GM23248 (cell line): ENCODE data around the gene PPP1R16B. TPM values are rescaled to one million over a fixed set of nuclear protein-coding genes. Genes with fewer than 3 reads are reported as not detected.

Experiments used
- DNase-seq: peaks from one replicate; pipeline ENCODE4 v3.0.0-alpha.2; 2015
- H2AFZ ChIP-seq: fragments of 200-600 bp; sonication (generic); 2 replicates; pipeline ENCODE4 v1.6.1; 2016; ENCODE audit warnings: antibody characterized with exemption
- H3F3A ChIP-seq: fragments of 200-600 bp; sonication (generic); 2 replicates; pipeline ENCODE4 v1.6.1; 2016; ENCODE audit warnings: mild to moderate bottlenecking, antibody characterized with exemption, mixed run types; ENCODE audit not compliant: insufficient read depth
- H3K27ac ChIP-seq: fragments of 200-600 bp; sonication (generic); 2 replicates; pipeline ENCODE4 v1.5.1; 2016; ENCODE audit warnings: mild to moderate bottlenecking
- H3K27me3 ChIP-seq: fragments of 200-600 bp; sonication (generic); replicated peaks from 2 replicates; pipeline ENCODE4 v1.6.1; 2016; ENCODE audit warnings: mild to moderate bottlenecking; ENCODE audit not compliant: insufficient read depth
- H3K36me3 ChIP-seq: fragments of 200-600 bp; sonication (generic); 2 replicates; pipeline ENCODE4 v1.6.1; 2016; ENCODE audit warnings: low read depth, mild to moderate bottlenecking
- H3K4me1 ChIP-seq: fragments of 200-600 bp; sonication (generic); 2 replicates; pipeline ENCODE4 v1.6.1; 2016; ENCODE audit warnings: mild to moderate bottlenecking; ENCODE audit not compliant: insufficient read depth
- H3K4me2 ChIP-seq: fragments of 200-600 bp; sonication (generic); one replicate; pipeline ENCODE4 v1.6.1; 2016; ENCODE audit warnings: mild to moderate bottlenecking; ENCODE audit not compliant: unreplicated experiment
- H3K4me3 ChIP-seq: fragments of 200-600 bp; sonication (generic); 2 replicates; pipeline ENCODE4 v1.5.1; 2016; ENCODE audit warnings: mild to moderate bottlenecking
- H3K79me2 ChIP-seq: fragments of 200-600 bp; sonication (generic); 2 replicates; pipeline ENCODE4 v1.6.1; 2016; ENCODE audit warnings: mild to moderate bottlenecking; ENCODE audit not compliant: insufficient read depth
- H3K9ac ChIP-seq: fragments of 200-600 bp; sonication (generic); 2 replicates; pipeline ENCODE4 v1.6.1; 2016; ENCODE audit warnings: mild to moderate bottlenecking
- H3K9me2 ChIP-seq: fragments of 200-600 bp; sonication (generic); 2 replicates; pipeline ENCODE4 v1.6.1; 2016; ENCODE audit warnings: mixed run types, mild to moderate bottlenecking, moderate library complexity; ENCODE audit not compliant: insufficient read depth
- H3K9me3 ChIP-seq: fragments of 200-600 bp; sonication (generic); one replicate; pipeline ENCODE4 v1.6.1; 2017; ENCODE audit warnings: low read depth
- H4K20me1 ChIP-seq: fragments of 200-600 bp; sonication (generic); 2 replicates; pipeline ENCODE4 v1.6.0; 2016; ENCODE audit not compliant: insufficient read depth
- EZH2 ChIP-seq: fragments of 200-600 bp; sonication (generic); IDR thresholded peaks from 2 replicates; pipeline ENCODE4 v1.6.1; 2018; ENCODE audit warnings: antibody characterized with exemption, mild to moderate bottlenecking; ENCODE audit not compliant: insufficient read depth, poor library complexity, severe bottlenecking
- EZH2phosphoT487 ChIP-seq: fragments of 200-600 bp; sonication (generic); IDR thresholded peaks from 2 replicates; pipeline ENCODE4 v1.6.1; 2018; ENCODE audit warnings: antibody characterized with exemption, moderate library complexity, mild to moderate bottlenecking, low read depth; ENCODE audit not compliant: insufficient read depth
- WGBS, 2 experiments: methylation state at CpG; one replicate each; pipeline ENCODE4 v1.1.6; 2015 to 2017; ENCODE audit warnings: low lambda C conversion rate in 2 of 2, low coverage in 1 of 2; ENCODE audit errors: missing lambda C conversion rate in 2 of 2; 5-methylcytosine and 5-hydroxymethylcytosine counted together
- in situ Hi-C: fragments of 300-500 bp; cut with MboI; formaldehyde crosslinking; loops from 2 replicates; pipeline ENCODE4 v1.15.0; 2020
- polyA plus RNA-seq: library from polyadenylated mRNA; unstranded; fragments of >200 nt; fragmentation: Nextera tagmentation; extraction: Ambion mirVana; gene quantifications from 2 replicates; pipeline ENCODE4 v1.2.1, GENCODE V29; 2016
- total RNA-seq: library from RNA; depleted of rRNA; stranded (reverse); fragments of >200 nt; shearing (Covaris generic); gene quantifications from 2 replicates; pipeline ENCODE4 v1.2.3, GENCODE V29; 2014

Gene PPP1R16B
- total and polyA plus RNA-seq, 2 experiments from 2014 or later = not detected

GRCh38 chr20:38787870-38788269 is 17.6 kb upstream of the PPP1R16B start:
- no peak for DNase-seq
- H3K4me2 ChIP-seq = no peak overlapping the region
- no peaks in the 10 kb centered on the region for H3K79me2 ChIP-seq
- H3K9me3 ChIP-seq = no peaks in the 10 kb centered on the region
- no peak overlapping the region for H3K27ac ChIP-seq
- TF ChIP-seq EZH2 (no peak), EZH2phosphoT487 (no peak)
- H3K27me3 ChIP-seq = no peaks in the 10 kb centered on the region
- no peak overlapping the region for H3K9ac ChIP-seq
- no peaks in the 10 kb centered on the region for H4K20me1 ChIP-seq
- 79 to 90% methylated on average over 7 of the region's 7 CpGs for WGBS, 2 experiments
- H3K4me3 ChIP-seq = no peak overlapping the region
- in situ Hi-C loops = no loop called here
- no peaks in the 10 kb centered on the region for H3K9me2 ChIP-seq
- H3F3A ChIP-seq = no peaks in the 10 kb centered on the region
- H3K36me3 ChIP-seq = no peaks in the 10 kb centered on the region
- H2AFZ ChIP-seq = no peak overlapping the region
- H3K4me1 ChIP-seq = peaks cover 4% of the 10 kb centered on the region

GRCh38 chr20:38789503-38790199 is 15.8 kb upstream of the PPP1R16B start:
- H3K9me2 ChIP-seq = no peaks in the 10 kb centered on the region
- no peaks in the 10 kb centered on the region for H3K36me3 ChIP-seq
- H3K9ac ChIP-seq = no peak overlapping the region
- TF ChIP-seq EZH2phosphoT487 = no peak
- no peak for TF ChIP-seq EZH2
- H3K27me3 ChIP-seq = no peaks in the 10 kb centered on the region
- H3K4me2 ChIP-seq = peak overlapping the region; percentile 1
- peak; percentile 86 for DNase-seq
- no peaks in the 10 kb centered on the region for H3K9me3 ChIP-seq
- H2AFZ ChIP-seq = no peak overlapping the region
- no peaks in the 10 kb centered on the region for H3F3A ChIP-seq
- peak overlapping the region; percentile 26; the same call in 1 of the 2 replicates for H3K27ac ChIP-seq
- H3K4me1 ChIP-seq = peaks cover 4% of the 10 kb centered on the region
- no peaks in the 10 kb centered on the region for H3K79me2 ChIP-seq
- 46 to 65% methylated on average over 6 to 7 of the region's 7 CpGs for WGBS, 2 experiments
- in situ Hi-C loops = no loop called here
- H4K20me1 ChIP-seq = no peaks in the 10 kb centered on the region
- H3K4me3 ChIP-seq = no peak overlapping the region

- Histone ChIP-seq H3K9ac (no peak overlapping the region), H3K36me3 (no peaks in the 10 kb centered on the region), H3K79me2 (no peaks in the 10 kb centered on the region), H3K27ac (no peak overlapping the region), H2AFZ (no peak overlapping the region), H3K9me3 (no peaks in the 10 kb centered on the region), H3K27me3 (0 out of 2 replicates have a peak, but pooled peaks cover 4% of the 10 kb centered on the region), H4K20me1 (no peaks in the 10 kb centered on the region), H3K4me3 (no peak overlapping the region), H3K9me2 (no peaks in the 10 kb centered on the region), H3K4me2 (no peak overlapping the region), H3F3A (no peaks in the 10 kb centered on the region), H3K4me1 (peaks cover 4% of the 10 kb centered on the region)
- WGBS, 2 experiments = 36% methylated on average over 16 of the region's 16 CpGs
- no peak for TF ChIP-seq EZH2phosphoT487
- TF ChIP-seq EZH2 = no peak
- in situ Hi-C loops = no loop called here
- DNase-seq = peak; percentile 54
These were observed 15.1 kb upstream of the PPP1R16B start for GRCh38 chr20:38790200-38791053.

- 58 to 62% methylated on average over 3 of the region's 3 CpGs for WGBS, 2 experiments
- Histone ChIP-seq H3K27me3 (0 out of 2 replicates have a peak, but pooled peaks cover 7% of the 10 kb centered on the region), H3K4me1 (peaks cover 4% of the 10 kb centered on the region), H3K4me2 (no peak overlapping the region), H3K36me3 (no peaks in the 10 kb centered on the region), H2AFZ (no peak overlapping the region), H3K9me3 (no peaks in the 10 kb centered on the region), H3K9me2 (no peaks in the 10 kb centered on the region), H3K4me3 (no peak overlapping the region), H3K79me2 (no peaks in the 10 kb centered on the region), H4K20me1 (no peaks in the 10 kb centered on the region), H3F3A (no peaks in the 10 kb centered on the region), H3K27ac (no peak overlapping the region), H3K9ac (no peak overlapping the region)
- TF ChIP-seq EZH2phosphoT487 (no peak), EZH2 (no peak)
- peak; percentile 23 for DNase-seq
- in situ Hi-C loops = no loop called here
These were observed 14.2 kb upstream of the PPP1R16B start for GRCh38 chr20:38791291-38791690.
